Neuronal stem cell (in vitro differentiated cells): ENCODE measurements around the gene CEP128.

Experiments used
- DNase-seq: peaks from one replicate; pipeline ENCODE4 v3.0.0-alpha.2; 2013; ENCODE audit warnings: low spot score
- H2AFZ ChIP-seq: one replicate; pipeline ENCODE4 v1.6.1; 2013; ENCODE audit warnings: mild to moderate bottlenecking, low read length, inconsistent platforms
- H2AK5ac ChIP-seq: 2 replicates; pipeline ENCODE4 v1.6.1; 2013; ENCODE audit warnings: low read depth, mild to moderate bottlenecking, inconsistent platforms, low read length, moderate library complexity, mixed read lengths
- H2BK120ac ChIP-seq: 2 replicates; pipeline ENCODE4 v1.6.1; 2013; ENCODE audit warnings: low read depth, mild to moderate bottlenecking, inconsistent platforms, low read length, moderate library complexity, mixed read lengths
- H2BK12ac ChIP-seq: one replicate; pipeline ENCODE4 v1.6.1; 2013; ENCODE audit warnings: low read length, inconsistent platforms
- H2BK15ac ChIP-seq: 2 replicates; pipeline ENCODE4 v1.6.1; 2013; ENCODE audit warnings: mild to moderate bottlenecking, low read length, inconsistent platforms, mixed read lengths
- H2BK5ac ChIP-seq: one replicate; pipeline ENCODE4 v1.6.1; 2013; ENCODE audit warnings: inconsistent platforms, mild to moderate bottlenecking, low read length, moderate library complexity
- H3K14ac ChIP-seq: one replicate; pipeline ENCODE4 v1.6.1; 2013; ENCODE audit warnings: low read length, inconsistent platforms
- H3K18ac ChIP-seq: 2 replicates; pipeline ENCODE4 v1.6.1; 2013; ENCODE audit warnings: low read length, inconsistent platforms
- H3K23ac ChIP-seq: 2 replicates; pipeline ENCODE4 v1.6.1; 2013; ENCODE audit warnings: low read depth, mild to moderate bottlenecking, mixed read lengths, low read length, inconsistent platforms; ENCODE audit not compliant: poor library complexity
- H3K27ac ChIP-seq: replicated peaks from 3 replicates; pipeline ENCODE4 v1.5.1; 2013; ENCODE audit warnings: low read length, inconsistent platforms
- H3K27me3 ChIP-seq, 3 experiments: 2 replicates each; pipeline ENCODE4 v1.6.1; 2013; ENCODE audit warnings: low read length in 3 of 3, mild to moderate bottlenecking in 2 of 3, inconsistent platforms in 1 of 3, low read depth in 1 of 3, mixed read lengths in 1 of 3, moderate library complexity in 1 of 3; ENCODE audit not compliant: control insufficient read depth in 3 of 3, insufficient read depth in 3 of 3
- H3K36me3 ChIP-seq, 2 donors: replicated peaks in 1 of 2; 2 replicates each; pipeline ENCODE4 v1.6.1; 2013; ENCODE audit warnings: low read length in 2 of 2; ENCODE audit not compliant: control insufficient read depth in 2 of 2, insufficient read depth in 2 of 2
- H3K4ac ChIP-seq: 2 replicates; pipeline ENCODE4 v1.6.1; 2013; ENCODE audit warnings: inconsistent platforms, mild to moderate bottlenecking, low read length, moderate library complexity
- H3K4me1 ChIP-seq, 2 donors: 1 replicate in 1 of 2; 2 replicates in 1 of 2; pipeline ENCODE4 v1.6.1; 2013; ENCODE audit warnings: low read length in 2 of 2, low read depth in 1 of 2; ENCODE audit not compliant: control insufficient read depth in 2 of 2, insufficient read depth in 1 of 2
- H3K4me2 ChIP-seq: one replicate; pipeline ENCODE4 v1.6.1; 2013; ENCODE audit warnings: mild to moderate bottlenecking, low read length, inconsistent platforms; ENCODE audit not compliant: insufficient read depth, poor library complexity, severe bottlenecking
- H3K4me3 ChIP-seq, 2 donors: 2 replicates each; pipeline ENCODE4 v1.5.1; 2013; ENCODE audit warnings: low read length in 2 of 2, mild to moderate bottlenecking in 2 of 2, inconsistent platforms in 1 of 2, moderate library complexity in 1 of 2
- H3K79me1 ChIP-seq: one replicate; pipeline ENCODE4 v1.6.1; 2013; ENCODE audit warnings: low read depth, mild to moderate bottlenecking, inconsistent platforms, low read length, moderate library complexity
- H3K9ac ChIP-seq: one replicate; pipeline ENCODE4 v1.6.1; 2013; ENCODE audit warnings: mild to moderate bottlenecking, low read depth, low read length, inconsistent platforms; ENCODE audit not compliant: poor library complexity
- H3K9me3 ChIP-seq, 2 donors: replicated peaks in 1 of 2; 2 replicates each; pipeline versions ENCODE3 to v1.6.1; 2013; ENCODE audit warnings: low read length in 2 of 2, mild to moderate bottlenecking in 2 of 2, inconsistent platforms in 1 of 2, low read depth in 1 of 2, mixed read lengths in 1 of 2, moderate library complexity in 1 of 2; ENCODE audit not compliant: control insufficient read depth in 2 of 2, insufficient read depth in 1 of 2
- H4K8ac ChIP-seq: one replicate; pipeline ENCODE4 v1.6.1; 2013; ENCODE audit warnings: low read depth, mild to moderate bottlenecking, inconsistent platforms, low read length, moderate library complexity
- H4K91ac ChIP-seq: one replicate; pipeline ENCODE4 v1.6.1; 2013; ENCODE audit warnings: low read length, low read depth, mild to moderate bottlenecking, inconsistent platforms; ENCODE audit not compliant: poor library complexity
- WGBS, 2 donors: extraction: QIAGEN DNeasy Blood & Tissue Kit; methylation state at CpG; one replicate each; pipeline ENCODE4 v1.1.7; 2013; ENCODE audit warnings: missing lambda C conversion rate in 2 of 2, mixed read lengths in 1 of 2; ENCODE audit not compliant: insufficient read length in 2 of 2, insufficient replicate concordance in 1 of 2; ENCODE audit errors: extremely low coverage in 2 of 2; 5-methylcytosine and 5-hydroxymethylcytosine counted together

The CEP128 gene

DNA sequence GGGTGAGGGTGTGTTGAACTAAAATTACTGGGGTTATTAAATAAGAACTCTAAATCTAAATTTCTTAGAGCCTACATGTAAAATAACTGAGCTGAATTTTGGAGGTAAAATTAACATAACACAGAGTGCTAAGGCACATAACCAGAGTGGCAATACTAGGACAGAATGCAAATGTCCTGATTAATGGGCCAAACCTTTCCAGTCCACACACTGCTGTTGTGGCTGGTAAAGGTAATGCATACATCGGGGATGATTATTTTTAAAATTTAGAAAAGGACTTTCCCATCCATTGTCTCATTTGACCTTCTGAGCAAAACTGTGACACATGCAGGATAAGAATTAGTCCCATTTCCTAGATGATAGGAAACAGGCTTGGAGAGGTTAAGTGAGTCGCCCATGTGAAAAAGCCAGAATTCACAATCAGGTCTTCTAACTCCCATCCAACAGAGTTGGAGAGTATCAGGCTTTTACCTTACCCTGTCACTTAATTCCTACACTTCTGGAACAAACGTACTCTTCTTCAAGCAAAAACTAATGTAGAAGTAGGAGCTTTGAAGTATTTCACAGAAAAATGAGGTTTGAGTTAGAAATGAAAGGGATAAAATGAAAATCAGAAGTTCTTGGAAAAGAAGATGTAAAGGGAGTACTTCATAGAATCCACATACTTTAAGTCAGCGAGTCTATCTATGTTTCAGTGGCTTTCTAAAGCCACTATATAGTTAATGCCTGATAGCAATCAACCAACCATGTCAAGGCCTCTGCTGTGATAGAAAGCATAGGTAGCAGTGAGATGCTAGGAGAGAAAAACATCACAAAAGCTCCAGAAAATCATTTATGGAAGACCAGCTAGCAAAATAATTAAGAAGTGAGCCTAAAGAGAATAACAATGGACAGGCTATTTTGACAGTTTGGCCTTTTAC is 395.3 kb downstream of the CEP128 start:
- Histone ChIP-seq H4K91ac (no peak overlapping the region), H2AK5ac (no peak overlapping the region), H3K36me3 (no peaks in the 10 kb centered on the region), H3K27me3 (no peaks in the 10 kb centered on the region), H3K4me3 (no peak overlapping the region), H3K9me3 (no peaks in the 10 kb centered on the region), H2AFZ (no peak overlapping the region), H3K4ac (no peak overlapping the region), H3K79me1 (no peaks in the 10 kb centered on the region), H3K4me2 (no peak overlapping the region), H4K8ac (no peak overlapping the region), H2BK5ac (no peak overlapping the region), H2BK15ac (no peak overlapping the region), H3K18ac (no peak overlapping the region), H3K27ac (no peak overlapping the region), H3K23ac (no peak overlapping the region), H3K4me1 (no peaks in the 10 kb centered on the region), H2BK120ac (no peak overlapping the region), H3K9ac (no peak overlapping the region), H3K14ac (no peak overlapping the region), H2BK12ac (no peak overlapping the region)
- WGBS, 2 donors, result no CpG with 5 or more reads among the region's 4 CpGs
- DNase-seq, result no peak

DNA sequence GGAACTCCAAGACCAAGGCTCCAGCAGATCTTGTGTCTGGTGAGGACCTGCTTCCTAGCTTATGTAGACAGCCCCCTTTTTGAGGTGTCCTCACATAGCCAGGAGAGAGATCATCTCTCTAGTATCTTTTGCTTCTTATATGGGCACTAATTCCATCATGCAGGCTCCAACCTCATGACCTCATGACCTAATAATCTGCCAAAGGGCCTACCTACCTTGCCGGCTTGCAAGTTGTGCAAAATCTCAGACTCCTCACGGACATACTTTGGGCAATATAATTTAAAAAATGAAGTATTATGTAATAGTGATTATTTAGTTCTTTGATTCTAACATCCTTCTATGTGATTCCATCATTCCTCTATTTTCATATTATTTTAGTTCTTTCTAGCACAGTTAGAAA is 397.2 kb downstream of the CEP128 start:
- DNase-seq, result no peak
- Histone ChIP-seq H2BK12ac (no peak overlapping the region), H3K36me3 (no peaks in the 10 kb centered on the region), H2BK120ac (no peak overlapping the region), H3K4me1 (no peaks in the 10 kb centered on the region), H3K23ac (no peak overlapping the region), H3K27ac (no peak overlapping the region), H4K8ac (no peak overlapping the region), H3K14ac (no peak overlapping the region), H2BK5ac (no peak overlapping the region), H3K18ac (no peak overlapping the region), H2AFZ (no peak overlapping the region), H3K4me2 (no peak overlapping the region), H2AK5ac (no peak overlapping the region), H4K91ac (no peak overlapping the region), H3K9ac (no peak overlapping the region), H3K9me3 (no peaks in the 10 kb centered on the region), H3K27me3 (no peaks in the 10 kb centered on the region), H3K4ac (no peak overlapping the region), H2BK15ac (no peak overlapping the region), H3K79me1 (no peaks in the 10 kb centered on the region), H3K4me3 (no peak overlapping the region)
- no CpG with 5 or more reads among the region's 2 CpGs for WGBS, 2 donors

DNA sequence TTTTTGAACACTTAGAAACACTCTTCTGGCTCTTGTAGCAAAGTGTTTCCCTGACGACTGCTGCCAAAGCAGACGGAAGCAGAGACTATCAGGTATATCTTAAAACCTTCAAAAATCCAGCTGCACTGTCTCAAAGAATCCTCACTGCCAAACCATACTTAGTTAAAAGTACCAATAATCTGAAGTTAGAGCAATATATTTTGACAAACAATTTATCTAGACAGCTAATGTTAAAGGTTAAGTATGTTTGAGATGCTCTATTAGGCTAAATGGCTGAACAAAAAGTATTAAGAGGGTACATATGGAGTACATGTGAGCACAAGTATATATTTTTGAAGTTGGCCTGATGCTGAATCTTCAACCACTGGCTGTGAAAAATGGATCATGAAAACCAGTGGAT is 398.3 kb downstream of the CEP128 start:
- Histone ChIP-seq H3K9ac (no peak overlapping the region), H3K27me3 (no peaks in the 10 kb centered on the region), H2BK5ac (no peak overlapping the region), H3K23ac (no peak overlapping the region), H2BK12ac (no peak overlapping the region), H3K36me3 (no peaks in the 10 kb centered on the region), H3K4me2 (no peak overlapping the region), H2BK15ac (no peak overlapping the region), H3K79me1 (no peaks in the 10 kb centered on the region), H2AFZ (no peak overlapping the region), H3K9me3 (no peaks in the 10 kb centered on the region), H4K91ac (no peak overlapping the region), H2BK120ac (no peak overlapping the region), H3K27ac (no peak overlapping the region), H3K4me1 (no peaks in the 10 kb centered on the region), H4K8ac (no peak overlapping the region), H3K18ac (no peak overlapping the region), H2AK5ac (no peak overlapping the region), H3K4ac (no peak overlapping the region), H3K4me3 (no peak overlapping the region), H3K14ac (no peak overlapping the region)
- no CpG with 5 or more reads among the region's 2 CpGs for WGBS, 2 donors
- no peak for DNase-seq

GRCh38 chr14:80538633-80539375 is 402.7 kb downstream of the CEP128 start:
- Histone ChIP-seq H3K27me3 (no peaks in the 10 kb centered on the region), H3K4me3 (no peak overlapping the region), H4K8ac (no peak overlapping the region), H2BK5ac (no peak overlapping the region), H3K9me3 (no peaks in the 10 kb centered on the region), H2BK12ac (no peak overlapping the region), H3K27ac (no peak overlapping the region), H2AFZ (no peak overlapping the region), H4K91ac (no peak overlapping the region), H2BK15ac (no peak overlapping the region), H3K9ac (no peak overlapping the region), H3K14ac (no peak overlapping the region), H3K4me2 (no peak overlapping the region), H2BK120ac (no peak overlapping the region), H3K23ac (no peak overlapping the region), H2AK5ac (no peak overlapping the region), H3K4me1 (no peaks in the 10 kb centered on the region), H3K79me1 (no peaks in the 10 kb centered on the region), H3K4ac (no peak overlapping the region), H3K36me3 (no peaks in the 10 kb centered on the region), H3K18ac (no peak overlapping the region)
- DNase-seq, result no peak
- no CpG with 5 or more reads among the region's 7 CpGs for WGBS, 2 donors
